HepG2 (cell line): ENCODE measurements around the gene UTP3. TPM values are rescaled to one million over a fixed set of nuclear protein-coding genes. Genes with fewer than 3 reads are reported as not detected.

Experiments
- ARHGAP35 ChIP-seq: sonication (generic); formaldehyde crosslinking; IDR thresholded peaks from 2 replicates; pipeline ENCODE4 v1.9.0; 2022; ENCODE audit warnings: mild to moderate bottlenecking, inconsistent platforms, moderate library complexity, missing genetic modification reagents, borderline replicate concordance
- HBP1 ChIP-seq: IDR thresholded peaks from 2 replicates; pipeline ENCODE4 v1.6.1; 2016; ENCODE audit warnings: low read depth, control low read depth
- IKZF1 ChIP-seq: fragments of 450-650 bp; IDR thresholded peaks from 2 replicates; pipeline ENCODE4 v1.7.1; 2016
- KDM3A ChIP-seq: IDR thresholded peaks from 2 replicates; pipeline ENCODE4 v1.6.1; 2018; ENCODE audit warnings: low read depth, missing compliant biosample characterization
- MXI1 ChIP-seq: IDR thresholded peaks from 3 replicates; pipeline ENCODE4 v1.6.1; 2012; ENCODE audit warnings: low read depth, low read length, inconsistent platforms, borderline replicate concordance
- NBN ChIP-seq: fragments of 450-650 bp; conservative IDR thresholded peaks from 2 replicates; pipeline ENCODE4 v1.6.1; 2017
- SAP130 ChIP-seq: IDR thresholded peaks from 2 replicates; pipeline ENCODE4 v1.6.1; 2016; ENCODE audit warnings: low read depth
- SIX1 ChIP-seq: sonication (generic); formaldehyde crosslinking; IDR thresholded peaks from 2 replicates; pipeline ENCODE4 v1.4.0; 2020; ENCODE audit warnings: missing genetic modification reagents, borderline replicate concordance
- SNAPC2 ChIP-seq: sonication (generic); formaldehyde crosslinking; IDR thresholded peaks from 2 replicates; pipeline ENCODE4 v1.8.1; 2022; ENCODE audit warnings: mild to moderate bottlenecking, missing genetic modification reagents
- YY1 ChIP-seq: IDR thresholded peaks from 2 replicates; pipeline ENCODE4 v1.6.1; 2011; ENCODE audit warnings: low read length, low read depth, moderate library complexity, mild to moderate bottlenecking; ENCODE audit not compliant: insufficient read depth, insufficient replicate concordance
- ZBTB44 ChIP-seq: sonication (generic); formaldehyde crosslinking; IDR thresholded peaks from 2 replicates; pipeline ENCODE4 v1.4.0; 2020; ENCODE audit warnings: missing genetic modification reagents
- ZKSCAN5 ChIP-seq: sonication (generic); formaldehyde crosslinking; IDR thresholded peaks from 2 replicates; pipeline ENCODE4 v1.5.1; 2020; ENCODE audit warnings: mild to moderate bottlenecking, missing genetic modification reagents
- ZNF138 ChIP-seq: sonication (generic); formaldehyde crosslinking; IDR thresholded peaks from 2 replicates; pipeline ENCODE4 v1.5.0; 2020; ENCODE audit warnings: mild to moderate bottlenecking, low read depth, missing genetic modification reagents
- ZNF234 ChIP-seq: sonication (generic); formaldehyde crosslinking; conservative IDR thresholded peaks from 2 replicates; pipeline ENCODE4 v1.5.1; 2020; ENCODE audit warnings: mild to moderate bottlenecking, missing genetic modification reagents
- ZNF281 ChIP-seq: sonication (generic); formaldehyde crosslinking; IDR thresholded peaks from 2 replicates; pipeline ENCODE4 v1.4.0; 2020; ENCODE audit warnings: missing genetic modification reagents, borderline replicate concordance
- ZNF317 ChIP-seq: sonication (generic); formaldehyde crosslinking; IDR thresholded peaks from 2 replicates; pipeline ENCODE4 v1.5.0; 2020; ENCODE audit warnings: mild to moderate bottlenecking, missing genetic modification reagents
- ZNF615 ChIP-seq: sonication (generic); formaldehyde crosslinking; IDR thresholded peaks from 2 replicates; pipeline ENCODE4 v1.5.0; 2020; ENCODE audit warnings: mild to moderate bottlenecking, missing genetic modification reagents, borderline replicate concordance
- ZNF629 ChIP-seq: sonication (generic); formaldehyde crosslinking; conservative IDR thresholded peaks from 2 replicates; pipeline ENCODE4 v1.5.0; 2020; ENCODE audit warnings: missing genetic modification reagents
- ZNF770 ChIP-seq: sonication (generic); formaldehyde crosslinking; IDR thresholded peaks from 2 replicates; pipeline ENCODE4 v1.5.0; 2020; ENCODE audit warnings: mild to moderate bottlenecking, missing genetic modification reagents
- ZSCAN22 ChIP-seq: sonication (generic); formaldehyde crosslinking; IDR thresholded peaks from 2 replicates; pipeline ENCODE4 v1.4.0; 2020; ENCODE audit warnings: mild to moderate bottlenecking, missing genetic modification reagents
- ZSCAN30 ChIP-seq: sonication (generic); formaldehyde crosslinking; IDR thresholded peaks from 2 replicates; pipeline ENCODE4 v1.5.0; 2020; ENCODE audit warnings: mild to moderate bottlenecking, missing genetic modification reagents
- polyA plus RNA-seq, 8 experiments: library from polyadenylated mRNA; depleted of rRNA in 3 of 8; stranded (reverse) in 7 of 8; unstranded in 1 of 8; fragments of >200 nt; fragmentation: Illumina TruSeq in 4 of 8; extraction: Trizol in 4 of 8; gene quantifications; 2 replicates each; pipeline versions ENCODE4 v1.2.1 to v1.2.3, GENCODE V29; 2011 to 2016; ENCODE audit warnings: low read depth in 4 of 8, missing spikeins in 1 of 8, mixed read lengths in 1 of 8; ENCODE audit not compliant: insufficient read depth in 1 of 8
- total RNA-seq, 5 experiments: library from RNA; depleted of rRNA; stranded (reverse); fragments of >200 nt; fragmentation: Illumina TruSeq; extraction: Trizol; gene quantifications; 2 replicates each; pipeline ENCODE4 v1.2.3, GENCODE V29; 2016; ENCODE audit warnings: low read depth in 1 of 5

UTP3 gene
- total and polyA plus RNA-seq, 2 of the 13 experiments (the other 11 are each of a cell fraction or from before 2014, with no cell fraction given) = 6.9 to 19.5 TPM

GRCh38 chr4:70687821-70688794 is at the start of gene UTP3 (continued):
- TF ChIP-seq ZNF281 (CRISPR knock-in tag) = no peak; the same call in 1 of the 2 replicates
- peak; percentile 95 for TF ChIP-seq SAP130
- TF ChIP-seq ZSCAN30 = no peak
- TF ChIP-seq MXI1 = peak; percentile 91; the same call in 2 of the 3 replicates
- no peak for TF ChIP-seq ZKSCAN5 (CRISPR knock-in tag)
- TF ChIP-seq ZNF770 = peak; percentile 83
- no peak for TF ChIP-seq IKZF1
- TF ChIP-seq ZSCAN22 (CRISPR knock-in tag) = no peak; the same call in 1 of the 2 replicates
- 0 out of 2 replicates have a peak, but pooled peaks have one; percentile 42 for TF ChIP-seq ZNF629 (CRISPR knock-in tag)
- peak; percentile 38 for TF ChIP-seq ZNF317 (CRISPR knock-in tag)
- TF ChIP-seq ZNF615 (CRISPR knock-in tag) = peak; percentile 84; the same call in 1 of the 2 replicates
- TF ChIP-seq HBP1 (CRISPR knock-in tag) = no peak; the same call in 1 of the 2 replicates
- TF ChIP-seq YY1 = peak; percentile 25
- peak; percentile 66; the same call in 1 of the 2 replicates for TF ChIP-seq ZBTB44 (CRISPR knock-in tag)
- peak; percentile 33 for TF ChIP-seq ARHGAP35
- TF ChIP-seq SNAPC2 (CRISPR knock-in tag) = peak; percentile 42; the same call in 1 of the 2 replicates
- TF ChIP-seq SIX1 = 0 out of 2 replicates have a peak, but pooled peaks have one; percentile 0
- TF ChIP-seq KDM3A (CRISPR knock-in tag) = peak; percentile 80
- TF ChIP-seq ZNF234 (CRISPR knock-in tag) = 0 out of 2 replicates have a peak, but pooled peaks have one; percentile 19
- no peak for TF ChIP-seq NBN
- no peak for TF ChIP-seq ZNF138 (CRISPR knock-in tag)
